HG02642 (cell line): ENCODE measurements around the gene ZNF143.

Source experiments
- ATAC-seq: cut with Tn5 transposase; IDR thresholded peaks from one replicate; pipeline ENCODE4 v1.9.1; 2021; ENCODE audit warnings: mild to moderate bottlenecking; ENCODE audit not compliant: unreplicated experiment, poor library complexity

Gene ZNF143

DNA sequence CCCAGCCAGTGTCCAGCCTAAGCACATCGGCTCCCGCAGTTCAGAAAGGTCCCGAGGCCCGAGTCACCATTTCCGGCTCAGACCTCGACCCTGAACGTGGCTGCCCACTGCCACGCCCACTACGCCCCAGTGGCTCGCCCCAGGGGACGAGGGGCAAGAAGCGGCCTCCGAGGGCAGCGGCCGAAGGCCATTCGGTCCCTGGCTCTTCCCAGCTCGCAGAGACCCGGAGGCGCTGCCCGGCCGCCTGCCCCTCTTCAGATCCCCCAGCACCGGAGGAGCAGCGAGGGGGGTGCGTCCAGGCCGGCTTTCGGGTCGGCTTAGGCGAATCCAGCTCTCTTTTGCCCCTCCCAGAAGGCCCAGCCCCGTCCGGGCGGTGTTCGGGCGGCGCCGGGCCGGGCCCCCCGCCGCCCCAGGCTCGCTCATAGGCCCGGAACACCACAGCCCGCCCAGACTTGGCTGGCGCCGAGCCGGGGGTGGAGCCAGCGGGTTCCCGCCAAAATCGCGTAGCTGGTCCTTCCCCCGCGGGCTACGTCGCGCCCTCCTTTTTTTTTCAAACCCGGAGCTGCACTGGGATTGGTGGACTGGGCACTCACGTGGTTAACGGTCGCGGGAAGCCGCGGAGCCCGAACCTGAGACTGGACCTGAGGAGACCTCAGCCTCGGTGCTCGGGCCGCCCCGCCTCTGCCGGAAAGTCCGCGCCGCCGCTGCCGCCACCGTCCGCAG is 112.4 kb downstream of the ZNF143 start, which contains the start of gene WEE1:
WEE1 (plus strand) TSS at position 619 of the 723 bp plus-strand sequence. CDS start 264 bp downstream, outside the sequence.
- ATAC-seq: peak; percentile 89

DNA sequence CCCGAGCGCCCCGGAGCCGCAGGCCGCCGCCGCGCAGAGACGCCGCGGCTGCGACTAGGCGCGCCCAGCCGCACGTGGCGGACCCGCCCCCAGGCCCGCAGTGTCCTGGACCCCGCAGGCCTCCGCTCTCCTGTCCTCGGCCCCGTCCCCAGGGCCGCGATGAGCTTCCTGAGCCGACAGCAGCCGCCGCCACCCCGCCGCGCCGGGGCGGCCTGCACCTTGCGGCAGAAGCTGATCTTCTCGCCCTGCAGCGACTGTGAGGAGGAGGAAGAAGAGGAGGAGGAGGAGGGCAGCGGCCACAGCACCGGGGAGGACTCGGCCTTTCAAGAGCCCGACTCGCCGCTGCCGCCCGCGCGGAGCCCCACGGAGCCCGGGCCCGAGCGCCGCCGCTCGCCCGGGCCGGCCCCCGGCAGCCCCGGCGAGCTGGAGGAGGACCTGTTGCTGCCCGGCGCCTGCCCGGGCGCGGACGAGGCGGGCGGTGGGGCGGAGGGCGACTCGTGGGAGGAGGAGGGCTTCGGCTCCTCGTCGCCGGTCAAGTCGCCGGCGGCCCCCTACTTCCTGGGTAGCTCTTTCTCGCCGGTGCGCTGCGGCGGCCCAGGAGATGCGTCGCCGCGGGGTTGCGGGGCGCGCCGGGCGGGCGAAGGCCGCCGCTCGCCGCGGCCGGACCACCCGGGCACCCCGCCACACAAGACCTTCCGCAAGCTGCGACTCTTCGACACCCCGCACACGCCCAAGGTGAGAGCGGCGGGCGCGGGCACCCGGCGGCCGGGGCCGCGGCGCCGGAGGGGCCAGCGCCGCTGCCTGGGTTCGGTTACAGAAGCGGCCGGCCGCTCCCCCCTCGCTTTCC is 113.2 kb downstream of the ZNF143 start:
- peak; percentile 17 for ATAC-seq

DNA sequence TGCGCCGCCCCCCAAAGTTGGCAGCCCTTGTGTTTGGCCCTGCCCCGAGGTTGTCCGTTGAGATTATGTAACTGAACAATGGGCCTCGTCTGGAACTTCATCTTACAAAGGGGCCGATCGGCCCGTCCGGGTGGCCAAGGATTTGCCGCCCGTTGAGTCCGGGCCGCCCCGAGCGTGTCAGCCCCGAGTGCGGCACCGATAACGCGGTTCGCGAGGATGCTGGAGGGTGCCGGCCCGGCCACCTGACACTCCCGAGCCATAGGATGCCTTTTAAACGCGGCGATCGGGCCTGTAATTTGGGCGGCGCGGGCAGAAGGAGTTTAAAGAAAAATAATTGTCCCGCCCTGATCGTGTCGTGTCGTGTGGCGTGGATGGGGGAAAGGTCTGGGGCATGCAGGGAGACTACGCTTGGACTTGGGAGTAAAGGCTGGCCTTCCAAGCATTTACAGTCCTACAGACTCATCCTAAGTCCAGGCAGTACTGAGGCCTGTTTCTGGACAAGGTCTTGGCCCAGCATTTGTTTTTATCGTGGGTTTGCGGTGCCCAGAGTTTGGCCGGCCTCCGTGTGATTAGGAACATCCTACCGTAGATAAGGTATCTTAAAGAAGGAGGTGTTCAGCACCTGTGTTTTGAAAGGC is 113.9 kb downstream of the ZNF143 start:
- no peak for ATAC-seq

DNA sequence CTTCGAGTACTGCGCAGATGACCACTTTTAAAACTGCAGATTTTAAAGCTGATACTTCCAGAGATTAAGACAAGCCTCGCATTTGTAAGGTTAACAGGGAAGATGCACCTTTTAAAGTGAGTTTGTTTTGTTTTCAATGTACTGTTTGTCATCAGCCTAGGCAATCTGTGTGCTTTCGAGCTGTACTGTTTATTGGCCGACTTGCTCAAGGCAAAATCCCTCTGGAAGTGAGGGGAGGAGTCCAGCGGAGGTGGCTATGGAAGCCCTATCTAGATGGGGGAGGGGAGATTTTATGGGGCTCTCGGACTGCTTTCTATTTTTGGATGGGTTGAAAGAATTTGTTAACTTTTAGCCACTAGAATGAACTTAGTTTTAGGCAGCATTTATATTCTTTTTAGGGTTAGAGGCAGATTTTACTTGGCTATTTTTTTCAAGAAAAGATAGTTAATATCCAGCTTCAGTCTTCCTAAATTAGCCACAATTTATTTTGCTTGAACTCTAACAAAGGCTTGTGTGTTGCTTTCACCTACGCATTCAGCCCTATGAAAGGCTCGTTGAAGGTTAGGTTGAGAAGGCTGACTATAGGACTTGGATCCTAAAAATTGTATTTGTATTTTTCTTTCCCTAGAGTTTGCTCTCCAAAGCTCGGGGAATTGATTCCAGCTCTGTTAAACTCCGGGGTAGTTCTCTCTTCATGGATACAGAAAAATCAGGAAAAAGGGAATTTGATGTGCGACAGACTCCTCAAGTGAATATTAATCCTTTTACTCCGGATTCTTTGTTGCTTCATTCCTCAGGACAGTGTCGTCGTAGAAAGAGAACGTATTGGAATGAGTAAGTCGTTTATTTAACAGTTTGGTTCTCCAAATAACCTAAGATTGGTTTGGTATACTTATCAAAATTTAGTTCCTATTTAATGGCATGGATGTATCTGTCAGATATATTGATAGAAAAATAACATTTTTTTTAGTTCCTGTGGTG is 114.7 kb downstream of the ZNF143 start:
- ATAC-seq: no peak

DNA sequence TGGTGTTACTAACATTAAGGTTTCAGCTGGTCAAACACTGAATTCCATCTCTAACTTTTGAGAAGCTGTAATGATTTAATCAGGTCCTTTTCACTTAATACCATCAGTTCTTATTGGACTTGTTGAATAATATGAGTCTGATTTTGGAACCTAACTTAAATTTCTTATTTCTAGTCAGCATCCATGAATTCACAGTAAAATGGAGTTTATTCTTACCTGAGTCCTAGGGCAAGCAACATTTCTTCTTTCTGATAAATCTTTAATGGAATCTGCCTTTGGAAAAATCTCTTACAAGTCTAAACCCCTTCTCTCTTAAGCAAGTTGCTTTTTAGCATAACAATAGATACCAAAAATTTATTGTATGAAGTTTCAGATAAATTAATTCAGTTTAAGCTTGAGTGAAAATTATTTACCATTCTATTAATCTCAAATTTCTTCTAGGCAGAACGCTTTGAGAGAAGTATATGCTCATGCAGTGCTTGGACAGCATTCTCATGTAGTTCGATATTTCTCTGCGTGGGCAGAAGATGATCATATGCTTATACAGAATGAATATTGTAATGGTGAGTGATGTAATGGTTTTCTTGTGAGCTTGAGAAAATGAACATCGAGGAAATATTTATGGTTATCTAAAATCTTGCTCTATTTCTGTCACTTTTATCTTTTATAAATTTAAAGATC is 116.0 kb downstream of the ZNF143 start:
- no peak for ATAC-seq

DNA sequence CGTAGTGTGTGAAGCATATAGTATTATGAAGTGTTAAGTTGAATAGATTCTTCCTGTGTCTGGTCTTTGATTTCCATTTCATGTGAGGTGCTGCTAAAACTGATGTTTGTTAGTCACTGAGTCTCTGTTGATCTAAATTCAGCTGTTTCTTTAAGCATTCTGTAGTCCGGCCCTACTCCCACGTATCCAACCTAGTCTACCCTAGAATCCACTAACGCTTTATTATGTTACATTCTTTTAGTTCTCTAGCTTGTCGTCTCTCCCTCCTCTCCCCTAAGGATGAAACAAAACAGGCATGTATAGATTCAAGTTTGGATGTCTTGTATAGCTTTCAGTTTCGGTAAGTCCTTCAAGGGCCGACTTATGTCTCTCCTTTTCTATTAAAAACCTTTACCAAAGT is 116.7 kb downstream of the ZNF143 start:
- ATAC-seq: no peak
